Measurements from ENCODE around the gene KCNH1.
"Not testable (repeated sequence)": the region's sequence is repeated elsewhere in the genome, so short reads cannot be mapped to it uniquely, and the experiment has no call there.

Gene KCNH1

DNA sequence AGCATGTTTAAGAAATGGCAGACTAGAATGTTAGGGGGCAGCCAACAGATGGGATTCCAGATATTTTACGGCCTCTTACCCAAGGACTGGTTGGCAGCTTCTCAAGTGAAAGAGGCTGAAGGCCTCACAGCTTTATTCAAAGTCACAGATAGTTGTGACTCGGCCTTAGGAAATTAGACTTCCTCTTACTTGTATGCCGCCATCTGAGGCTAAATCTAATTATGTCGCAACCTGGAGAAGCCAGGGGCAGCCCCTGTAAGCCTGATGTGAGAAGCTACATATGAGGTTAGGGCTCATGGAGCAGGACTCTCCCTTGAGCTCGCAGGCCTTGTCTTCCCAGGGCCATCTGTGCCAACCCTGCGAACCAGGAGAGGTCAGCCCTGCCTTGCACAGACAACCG lies 452.8 kb downstream of the KCNH1 start:
- DNase-seq, result peak; percentile 42 to 44

DNA sequence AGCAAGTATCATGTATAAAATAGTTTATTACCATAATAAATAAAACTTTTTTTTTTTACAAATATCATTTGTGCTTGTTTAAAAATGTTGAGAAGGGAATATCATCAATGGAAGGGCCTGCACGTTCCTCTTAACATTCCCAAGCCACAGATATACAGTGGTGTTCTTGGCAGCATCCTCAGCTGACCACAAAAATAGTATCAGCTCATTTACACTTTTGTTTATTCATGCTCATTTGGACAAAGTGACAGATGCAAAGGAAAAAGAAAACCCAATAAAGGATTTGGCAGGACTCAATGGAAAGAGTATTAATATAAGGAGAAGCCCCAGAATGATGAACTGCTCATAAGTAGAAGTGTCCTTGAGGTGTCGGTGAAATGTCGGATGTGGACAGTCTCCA lies 455.6 kb downstream of the KCNH1 start:
- no peak for DNase-seq

DNA sequence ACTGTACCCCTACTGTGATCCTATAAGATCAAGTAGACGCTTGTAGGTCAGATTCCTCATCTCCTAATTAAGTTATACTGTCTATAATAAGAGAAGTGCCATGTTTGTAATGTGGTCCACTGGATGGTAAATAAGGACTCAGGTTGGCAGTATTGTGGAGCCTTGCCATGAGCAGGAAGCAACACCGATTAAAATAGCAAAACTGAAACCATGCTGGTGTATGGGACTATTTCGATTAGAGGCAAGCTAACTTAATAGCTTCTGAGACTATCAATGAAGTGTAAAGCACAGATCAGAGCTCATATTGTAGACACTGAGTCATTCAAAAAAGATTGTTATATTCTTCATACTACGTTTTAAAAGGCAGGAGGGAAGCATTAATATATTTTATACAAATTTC lies 456.4 kb downstream of the KCNH1 start:
- DNase-seq, result no peak

DNA sequence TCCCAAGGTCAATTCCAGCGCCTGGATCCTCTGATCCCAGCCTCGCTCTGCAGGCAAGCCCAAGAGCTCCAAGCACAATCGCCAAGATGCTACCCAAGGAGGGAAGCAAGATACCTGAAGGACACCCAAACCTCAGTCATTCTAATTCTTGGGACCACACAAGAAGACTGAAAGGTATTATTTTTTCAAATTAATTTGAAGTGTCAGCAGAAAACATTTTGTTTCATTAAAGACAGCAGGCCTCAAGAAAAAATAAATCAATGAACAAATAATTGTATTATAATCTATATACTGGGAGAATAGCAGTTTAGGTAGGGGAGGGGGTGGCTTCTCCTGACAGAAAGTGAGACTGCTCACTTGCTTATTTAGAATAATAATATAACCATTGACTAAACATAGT lies 457.4 kb downstream of the KCNH1 start:
- no peak for DNase-seq

DNA sequence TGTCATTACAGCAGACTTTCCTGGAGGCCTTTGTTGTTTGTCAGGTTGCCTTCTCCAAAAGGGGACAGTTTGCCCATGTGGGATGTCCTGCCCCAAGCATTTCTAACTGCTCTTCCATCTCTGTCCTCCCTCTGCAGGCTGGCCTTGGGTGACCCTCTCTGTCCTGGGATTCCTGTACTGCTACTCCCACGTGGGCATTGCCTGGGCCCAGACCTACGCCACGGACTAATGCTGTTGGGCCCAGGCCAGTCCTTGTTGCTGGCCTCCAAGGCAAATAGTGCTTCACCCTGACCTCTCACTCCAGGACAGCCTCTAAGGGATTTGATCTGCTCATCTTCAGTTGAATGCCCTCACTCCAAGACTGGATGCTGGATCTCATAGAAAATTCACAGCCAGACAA lies 459.8 kb downstream of the KCNH1 start:
- no peak for DNase-seq

DNA sequence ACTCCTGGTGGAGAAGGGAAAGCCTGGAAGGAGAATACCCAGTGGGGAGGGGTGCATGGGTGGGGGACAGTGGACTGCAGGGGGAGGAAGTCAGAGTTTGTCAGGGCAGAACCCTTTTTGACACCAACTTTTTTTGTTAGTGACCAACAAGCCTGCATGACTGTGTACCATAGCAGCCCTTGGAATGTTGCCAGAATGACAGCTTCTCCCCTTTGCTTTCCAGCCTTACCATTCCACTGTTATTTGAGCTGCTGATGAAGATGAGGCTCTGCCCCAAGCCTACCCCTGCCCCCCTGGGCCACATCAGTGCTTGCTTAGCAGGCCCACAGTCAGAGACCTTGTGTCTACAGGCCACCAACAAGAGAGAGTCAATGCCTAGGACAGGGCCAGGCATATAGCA lies 464.0 kb downstream of the KCNH1 start:
- no peak for DNase-seq

DNA sequence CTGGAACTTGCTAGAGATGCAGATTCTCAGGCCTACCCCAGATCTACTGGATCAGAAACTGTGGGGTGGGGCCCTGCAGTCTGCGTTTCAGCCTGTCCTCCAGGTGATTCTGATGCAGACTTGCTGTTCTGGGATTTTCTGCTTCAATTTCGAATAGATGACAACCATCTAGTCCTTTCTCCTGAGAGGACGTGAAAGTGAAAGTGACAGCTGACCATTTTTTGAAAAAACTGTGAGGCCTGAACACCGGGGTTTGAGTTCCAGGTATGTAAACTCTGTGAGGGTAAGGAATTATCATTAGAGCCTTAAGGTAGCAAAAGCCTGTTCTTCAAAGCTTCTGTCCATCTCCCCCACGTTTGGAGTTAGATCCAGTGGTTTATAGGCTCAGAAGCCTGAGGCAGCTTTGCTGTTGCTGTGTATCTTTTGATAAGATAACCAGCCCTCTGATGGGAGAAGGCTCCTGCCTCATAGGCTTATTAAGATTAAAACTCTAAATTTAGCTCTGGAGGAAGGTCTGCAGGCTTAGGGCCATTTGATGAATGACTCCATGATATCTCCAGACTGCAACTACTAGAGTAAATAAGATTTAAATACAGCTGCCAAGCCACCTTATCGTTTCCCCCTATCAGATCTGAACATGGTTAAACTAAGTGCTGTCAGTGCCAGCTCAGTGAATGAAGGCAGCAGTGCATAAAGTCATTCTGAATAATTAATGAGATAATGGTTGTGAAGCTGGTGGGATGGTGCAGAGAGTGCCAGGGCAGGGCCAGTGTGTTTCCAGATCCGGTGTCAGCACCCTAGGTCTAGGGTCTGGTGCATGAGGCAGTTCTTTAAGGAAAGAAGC lies 470.0 kb downstream of the KCNH1 start:
- DNase-seq, result no peak

DNA sequence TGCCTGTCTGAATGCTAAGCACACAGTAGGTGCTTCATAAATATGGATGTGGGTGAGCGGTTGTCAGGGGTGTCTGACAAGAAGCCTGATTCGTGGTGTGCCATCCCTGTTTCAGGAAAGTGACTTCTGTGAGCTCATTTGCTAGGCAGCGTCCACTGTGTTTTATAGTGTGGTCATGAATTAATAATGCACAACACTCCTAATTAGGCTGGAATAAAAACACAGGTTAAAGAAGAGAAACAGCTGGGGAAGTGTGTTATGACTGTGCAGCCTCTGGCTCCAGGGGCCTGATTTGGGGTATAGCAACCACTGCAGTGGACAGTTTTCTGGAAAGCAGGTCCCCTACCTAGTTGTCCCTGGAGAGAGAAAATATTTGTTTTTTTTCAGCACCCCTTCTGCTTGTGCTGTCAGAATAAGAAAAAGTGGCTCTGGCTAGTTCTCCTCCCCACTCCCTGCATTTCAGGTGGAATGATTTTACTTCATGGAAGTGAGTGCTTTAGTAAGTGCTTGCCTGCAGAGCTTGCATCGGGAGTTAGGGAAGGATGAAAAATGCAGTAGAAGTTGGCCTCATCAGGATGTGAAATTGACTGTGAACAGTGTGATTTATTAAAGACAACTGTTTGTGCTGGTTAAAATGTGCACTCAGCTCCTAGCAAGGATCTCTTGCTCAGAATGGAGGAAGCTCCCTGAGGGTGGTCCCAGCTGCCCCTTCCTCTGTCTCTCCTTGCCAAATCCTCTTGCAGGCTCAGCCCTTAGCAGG lies 471.5 kb downstream of the KCNH1 start:
- DNase-seq, result no peak

DNA sequence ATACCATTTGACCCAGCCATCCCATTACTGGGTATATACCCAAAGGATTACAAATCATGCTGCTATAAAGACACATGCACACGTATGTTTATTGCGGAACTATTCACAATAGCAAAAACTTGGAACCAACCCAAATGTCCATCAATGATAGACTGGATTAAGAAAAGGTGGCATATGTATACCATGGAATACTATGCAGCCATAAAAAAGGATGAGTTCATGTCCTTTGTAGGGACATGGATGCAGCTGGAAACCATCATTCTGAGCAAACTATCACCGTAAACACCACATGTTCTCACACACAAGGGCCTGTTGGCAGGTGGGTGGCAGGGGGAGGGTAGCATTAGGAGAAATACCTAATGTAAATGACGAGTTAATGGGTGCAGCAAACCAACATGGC lies 472.4 kb downstream of the KCNH1 start:
- DNase-seq, result not testable (repeated sequence)

DNA sequence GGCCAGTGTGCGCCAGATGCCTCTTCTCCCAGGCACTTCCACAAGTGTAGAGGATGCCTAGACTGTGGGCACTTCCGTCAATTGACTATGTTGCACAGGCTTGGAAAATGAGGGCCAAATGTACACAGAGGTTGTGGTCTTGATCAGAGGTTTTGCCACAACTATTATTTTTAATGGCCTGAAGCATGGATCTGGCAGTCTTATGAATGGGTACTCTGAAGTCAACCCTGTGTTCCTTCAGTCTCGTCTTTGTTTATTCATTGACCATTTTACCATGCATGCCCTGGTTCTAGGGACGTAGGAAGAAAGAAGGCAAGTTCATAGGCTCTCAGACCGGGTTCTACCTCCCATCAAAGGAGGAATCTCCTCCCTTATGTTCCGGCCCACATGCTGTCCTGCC lies 476.1 kb downstream of the KCNH1 start:
- no peak for DNase-seq

DNA sequence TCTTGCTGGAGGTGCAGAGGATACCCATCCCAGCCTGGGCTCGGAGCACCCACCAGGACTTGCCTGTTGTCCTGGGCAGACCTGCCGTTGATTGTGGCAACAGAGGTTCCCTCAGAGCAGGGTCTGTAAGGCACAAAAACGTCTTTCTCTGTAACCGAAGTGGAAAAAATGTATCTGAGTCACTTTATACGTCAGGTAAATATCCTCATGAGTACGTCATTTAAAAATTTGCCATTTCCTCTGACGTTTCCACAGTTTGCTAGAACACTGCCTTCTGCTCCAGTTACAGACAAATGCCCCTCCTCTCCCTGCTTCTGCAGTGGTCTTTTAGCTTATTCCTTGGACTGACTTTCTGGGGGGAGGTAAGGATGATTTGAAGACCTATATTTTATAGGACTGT lies 478.4 kb downstream of the KCNH1 start:
- DNase-seq, result no peak

DNA sequence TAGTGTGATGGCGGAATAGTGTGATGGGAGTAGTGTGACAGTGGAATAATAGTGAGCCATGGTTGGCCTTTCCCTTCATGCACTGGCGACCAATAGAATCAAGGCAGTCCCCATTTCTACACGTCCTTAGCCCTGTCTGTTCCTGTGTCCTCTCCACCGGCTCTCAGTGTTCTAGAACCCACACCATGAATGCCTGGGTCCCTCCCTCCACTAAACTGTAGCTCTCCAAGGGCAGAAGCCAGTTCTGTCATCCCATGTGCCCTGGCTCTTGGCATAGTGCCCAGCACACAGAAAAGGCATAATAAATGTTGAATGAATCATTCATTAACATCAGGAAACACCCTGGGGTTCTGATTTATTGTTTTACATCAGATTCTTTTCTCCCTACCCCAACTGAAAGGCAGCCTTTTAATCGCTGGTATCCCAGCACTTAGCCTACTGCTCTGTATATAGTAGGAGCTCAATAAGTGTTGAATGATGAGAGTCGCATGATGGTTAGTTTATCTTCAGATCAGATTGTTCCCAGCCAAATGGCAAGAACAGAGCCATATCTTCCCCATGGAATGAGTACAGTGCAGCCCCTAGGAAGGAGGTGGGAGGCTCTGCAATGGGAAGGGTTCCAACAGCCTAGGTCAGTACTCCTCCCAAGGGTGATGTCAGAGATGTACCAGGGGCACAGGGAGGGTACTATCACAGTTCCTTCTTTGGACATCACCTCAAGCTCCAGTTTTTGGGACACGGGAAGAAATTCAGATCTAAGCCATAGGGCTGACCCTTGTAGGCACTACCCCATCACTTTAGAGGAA lies 479.6 kb downstream of the KCNH1 start:
- no peak for DNase-seq

DNA sequence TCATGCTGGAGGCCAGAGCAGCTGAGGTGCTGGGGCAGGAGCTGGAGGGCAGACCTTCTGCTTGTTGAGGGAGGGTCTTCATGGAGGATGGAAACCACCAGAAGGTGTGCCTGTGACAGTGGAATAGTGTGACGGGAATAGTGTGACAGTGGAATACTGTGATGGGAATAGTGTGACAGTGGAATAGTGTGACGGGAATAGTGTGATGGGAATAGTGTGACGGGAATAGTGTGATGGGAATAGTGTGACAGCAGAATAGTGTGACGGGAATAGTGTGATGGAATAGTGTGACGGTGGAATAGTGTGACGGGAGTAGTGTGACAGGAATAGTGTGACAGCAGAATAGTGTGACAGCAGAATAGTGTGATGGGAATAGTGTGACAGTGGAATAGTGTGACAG lies 480.2 kb downstream of the KCNH1 start:
- DNase-seq, result peak in 1 of 2 donors; percentile 5

DNA sequence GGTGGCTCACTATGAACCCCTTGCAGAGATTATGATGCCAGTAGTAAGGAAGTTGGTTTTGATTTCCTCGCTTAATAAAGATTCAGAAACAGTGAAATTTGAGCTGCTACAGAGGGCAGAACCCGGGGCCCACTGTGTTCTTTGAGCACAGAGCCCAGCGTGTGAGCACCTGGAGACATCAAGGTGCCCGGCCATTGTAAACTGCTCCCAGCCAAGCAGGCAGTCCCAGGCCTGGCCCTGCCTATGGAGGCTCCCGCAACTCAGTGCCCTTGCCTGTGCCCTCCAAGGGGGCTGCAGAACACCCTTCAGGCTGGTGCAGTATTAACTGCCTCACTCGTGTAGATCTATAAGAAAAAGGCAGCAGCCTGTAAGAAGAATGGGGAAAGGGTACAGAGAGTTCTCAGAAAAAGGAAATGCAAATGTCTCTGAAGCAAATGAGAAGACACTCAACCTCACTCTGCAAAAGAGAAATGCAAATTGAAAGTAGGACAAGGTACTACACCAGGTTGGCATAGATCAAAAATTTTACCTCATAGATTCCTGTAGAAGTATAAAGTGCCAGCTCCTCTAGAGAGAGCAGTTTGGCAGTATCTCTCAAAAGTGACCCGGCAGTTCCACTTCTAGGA lies 481.5 kb downstream of the KCNH1 start:
- DNase-seq, result no peak

DNA sequence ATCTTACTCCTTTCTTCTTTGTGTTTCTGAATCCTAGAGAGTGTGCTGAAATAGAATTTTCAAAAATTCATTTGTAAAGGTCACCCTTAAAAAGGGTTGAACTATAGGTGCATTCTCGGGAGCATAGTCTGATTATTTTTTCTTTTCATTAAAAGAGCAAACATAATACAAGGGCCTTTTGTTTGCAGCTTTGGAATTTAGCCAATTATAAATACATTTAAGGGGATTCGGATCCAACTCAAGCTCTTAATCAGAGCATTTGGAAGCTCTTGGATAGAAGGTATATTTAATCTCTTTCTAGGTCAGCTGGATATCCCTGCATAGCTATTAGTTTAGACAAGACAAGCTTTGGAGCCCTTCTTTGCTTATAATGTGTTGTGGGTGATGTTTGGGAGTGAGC lies 483.5 kb downstream of the KCNH1 start:
- DNase-seq, result no peak

DNA sequence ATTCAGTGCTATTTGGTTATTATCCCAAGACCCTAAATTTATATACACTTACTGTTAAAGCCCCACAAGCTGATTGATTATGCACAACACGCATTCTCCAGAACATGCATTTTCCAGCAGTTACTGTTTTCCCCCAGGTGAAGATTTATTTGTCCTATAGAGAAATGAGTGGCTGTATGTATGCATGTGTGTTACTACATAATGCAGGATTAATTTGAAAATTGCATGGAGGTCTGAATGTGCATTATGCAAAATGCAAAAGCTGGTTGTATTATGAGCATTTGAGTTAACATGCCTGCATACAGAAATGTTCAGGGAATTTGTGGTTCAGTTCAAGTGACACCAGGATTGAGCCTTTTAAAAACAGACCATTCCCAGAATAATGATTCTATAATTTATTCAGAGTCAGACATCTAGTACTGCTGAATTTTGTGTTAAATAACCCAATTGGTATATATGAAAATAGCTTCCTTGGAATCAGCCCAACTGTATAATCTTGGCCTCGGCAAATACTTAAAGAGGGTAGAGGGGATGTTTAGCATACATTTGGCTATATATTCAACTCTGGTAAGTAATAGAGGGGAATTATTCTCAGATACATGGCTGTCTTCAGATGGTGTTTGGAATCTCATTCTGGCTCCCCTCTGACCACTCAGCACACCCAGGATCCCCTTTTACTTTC lies 485.2 kb downstream of the KCNH1 start:
- DNase-seq, result no peak

DNA sequence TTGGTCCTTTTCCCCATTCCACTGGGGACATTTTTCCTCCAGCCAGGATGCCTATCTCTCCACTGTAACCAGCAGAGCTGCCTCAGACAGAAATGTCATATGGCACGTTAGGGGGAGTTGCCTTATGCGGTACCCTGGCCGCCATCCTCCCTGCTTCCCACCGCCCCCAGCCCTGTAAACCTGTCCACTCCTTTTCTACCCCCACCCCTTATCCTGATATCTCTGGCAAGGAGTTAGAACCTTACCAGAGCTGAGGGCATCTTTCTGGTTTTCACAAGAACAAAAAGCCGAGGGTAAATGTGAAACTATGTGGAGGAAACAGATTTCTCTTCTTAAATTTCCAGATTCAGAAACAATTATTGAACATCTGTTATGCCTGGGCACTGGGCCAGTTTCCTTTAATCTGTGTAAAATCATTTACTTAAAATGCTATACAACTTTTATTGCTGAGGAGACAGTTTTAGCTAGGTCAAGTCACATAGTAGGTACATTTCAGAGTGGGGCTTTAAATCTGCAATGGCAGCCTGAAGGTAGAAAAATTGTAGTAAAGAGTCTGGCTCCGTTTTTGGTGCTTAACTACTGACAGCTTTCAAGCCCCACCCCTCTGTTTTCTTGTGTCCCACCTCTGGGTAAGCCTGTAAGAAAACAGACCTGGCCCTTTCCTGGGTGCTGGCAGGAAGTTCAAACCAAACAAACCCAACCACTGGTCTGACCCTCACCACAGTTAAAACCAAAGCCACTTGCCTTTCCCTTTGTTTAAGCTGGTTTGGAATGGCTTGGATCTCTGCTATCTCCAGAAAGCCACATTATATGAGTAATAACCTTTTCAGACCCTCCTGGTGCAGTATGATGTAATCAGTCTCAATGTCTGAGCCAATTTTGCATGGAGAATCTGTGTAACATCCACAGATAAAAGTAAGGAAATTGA lies 486.3 kb downstream of the KCNH1 start:
- no peak for DNase-seq

DNA sequence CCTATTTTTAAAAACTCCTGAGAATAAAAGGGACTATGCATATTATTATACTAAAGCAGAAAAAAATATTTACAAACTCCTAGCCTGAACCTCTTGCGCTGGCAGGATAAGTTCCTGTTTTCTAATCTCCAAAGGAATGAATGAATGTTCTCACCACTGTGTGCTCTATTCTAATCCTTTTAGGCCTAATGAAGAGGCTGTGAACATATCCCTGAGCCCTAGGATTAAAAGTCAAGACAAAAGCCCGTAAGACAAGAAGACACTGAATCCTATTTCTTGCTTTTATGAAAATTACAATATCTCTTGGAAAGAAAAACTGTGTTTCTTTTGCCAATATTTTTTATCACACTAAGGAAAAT lies 487.7 kb downstream of the KCNH1 start:
- DNase-seq, result no peak

DNA sequence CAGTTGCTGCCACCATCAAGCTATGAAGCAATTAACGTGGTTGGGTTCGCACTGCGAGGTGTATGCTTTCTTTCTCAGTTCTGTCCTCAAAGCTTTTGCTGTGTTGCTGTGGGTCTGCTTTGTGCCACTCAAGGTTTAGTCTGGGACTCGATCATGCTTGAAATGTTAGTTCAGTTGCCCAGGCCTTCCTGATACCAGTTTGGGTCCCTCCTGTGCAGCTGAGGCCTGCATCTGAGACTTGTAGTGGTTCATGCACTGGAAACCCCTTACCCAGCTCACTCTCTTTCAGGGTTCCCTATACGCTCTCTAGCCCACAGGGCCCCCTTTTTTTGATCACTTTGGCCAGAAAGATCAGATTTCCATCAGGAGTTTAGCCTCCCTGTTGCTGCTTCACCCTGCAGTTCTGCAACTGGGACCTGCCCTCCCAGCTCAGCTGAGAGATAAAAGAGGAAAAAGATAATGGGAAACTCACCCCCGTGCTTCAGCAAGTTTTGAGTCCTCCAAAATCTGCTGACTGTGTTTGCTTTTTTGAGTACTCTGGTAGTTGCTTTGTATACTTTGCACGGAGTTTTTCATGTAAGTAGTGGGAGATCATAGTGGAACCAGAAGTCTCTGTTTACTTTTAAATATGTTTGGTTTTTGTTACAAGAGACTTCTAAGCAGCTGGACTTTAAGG lies 488.2 kb downstream of the KCNH1 start:
- no peak for DNase-seq

DNA sequence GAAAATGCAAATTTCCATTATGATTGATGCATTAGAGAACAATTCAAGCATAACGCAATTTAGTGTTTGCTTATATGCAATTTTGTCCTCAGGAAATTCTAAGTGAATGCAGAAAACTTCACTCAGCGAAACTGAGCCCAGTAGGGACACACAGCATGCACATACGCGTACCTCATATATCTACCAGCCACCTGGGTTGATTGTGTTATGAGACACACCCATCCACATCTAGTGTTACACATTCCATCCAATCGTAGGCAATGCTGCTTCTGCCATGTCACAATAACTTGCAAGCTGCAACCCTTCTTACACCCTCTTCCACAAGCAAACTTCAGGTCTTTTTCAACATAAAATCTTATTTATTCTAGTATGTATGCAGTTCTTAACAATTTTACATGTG lies 492.4 kb downstream of the KCNH1 start:
- no peak for DNase-seq

DNA sequence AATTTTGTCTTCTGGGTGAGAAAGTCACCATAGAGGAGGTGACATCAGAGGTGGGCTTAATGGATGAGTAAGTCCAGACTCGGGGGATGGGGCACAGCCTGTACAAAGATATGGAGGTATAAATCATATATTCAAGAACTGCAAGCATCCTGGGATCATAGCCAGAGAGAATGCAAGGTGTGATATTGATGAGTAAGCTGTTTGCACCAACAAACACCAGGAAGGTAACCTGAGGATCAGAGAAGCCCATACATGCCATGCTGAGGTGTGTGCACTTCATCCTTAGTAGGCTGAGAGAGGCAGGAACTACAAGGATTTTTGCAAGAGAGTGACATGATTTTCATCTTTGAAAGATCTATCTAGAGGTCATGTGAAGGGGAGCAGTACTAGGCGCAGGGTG lies 498.8 kb downstream of the KCNH1 start:
- no peak for DNase-seq

Measured in inflammatory macrophage (primary cell).